GM12891 (cell line): ENCODE measurements around the gene NPR1.

Experiments used
- POLR2A ChIP-seq: IDR thresholded peaks from 2 replicates; pipeline ENCODE4 v1.6.1; 2011; ENCODE audit warnings: low read depth, low read length, control low read depth
- SPI1 ChIP-seq: IDR thresholded peaks from 2 replicates; pipeline ENCODE4 v1.6.1; 2011; ENCODE audit warnings: low read depth, low read length, control low read depth
- TAF1 ChIP-seq: IDR thresholded peaks from 2 replicates; pipeline ENCODE4 v1.6.1; 2011; ENCODE audit warnings: low read depth, low read length, control low read depth

- TF ChIP-seq POLR2A, result peak; percentile 24
- TF ChIP-seq SPI1, result no peak
- no peak for TF ChIP-seq TAF1
Observed at GRCh38 chr1:153648000-153648643, 30.4 kb upstream of the NPR1 start.
